ENCODE data around the gene RPA1. TPM values are rescaled to one million over a fixed set of nuclear protein-coding genes. Genes with fewer than 3 reads are reported as not detected.

The RPA1 gene
- total and polyA plus RNA-seq, 9 of the 15 experiments (the other 6 are each of a cell fraction or from before 2014, with no cell fraction given): 25.2 to 125 (median 47.4) TPM

DNA sequence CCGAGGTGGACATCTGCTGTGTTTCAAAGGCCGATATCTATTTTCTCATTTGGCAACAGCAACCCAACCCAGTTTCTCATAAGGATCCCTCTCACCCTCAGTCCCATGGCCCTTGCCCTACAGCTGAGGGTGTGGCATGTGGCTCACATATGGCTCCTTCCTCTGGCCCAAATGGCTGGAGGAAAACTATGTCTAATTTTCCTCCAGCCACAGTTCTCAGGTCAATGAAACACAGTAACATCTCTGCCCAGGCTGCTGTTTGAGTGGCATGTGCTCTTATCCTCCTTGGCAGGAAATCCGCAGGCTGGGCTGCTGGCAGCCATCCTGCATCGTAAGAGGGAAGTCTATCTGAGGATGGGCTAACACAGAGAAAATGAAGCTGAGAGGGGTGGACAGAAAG, 43.9 kb upstream of the RPA1 start:
- Histone ChIP-seq H4K20me1 (replicated peaks; ENCODE audit: control insufficient read depth, insufficient read depth, low read length) (no peaks in the 10 kb centered on the region), H3K27me3 (ENCODE audit: control insufficient read depth in 2 of 2, insufficient read depth in 2 of 2, low read length in 2 of 2) (no peaks in the 10 kb centered on the region), H3K9me1 (ENCODE audit: control insufficient read depth, insufficient read depth, low read length) (no peaks in the 10 kb centered on the region), H3K27ac (ENCODE audit: extremely low read depth, low read depth, low read length) (no peak overlapping the region), H3K79me2 (ENCODE audit: control insufficient read depth, insufficient read depth, low read length) (no peaks in the 10 kb centered on the region; the same call in 2 of the 3 replicates), H2AFZ (ENCODE audit: low read depth, low read length) (no peak overlapping the region), H3K36me3 (ENCODE audit: control insufficient read depth, insufficient read depth, low read length) (peaks cover 54% of the 10 kb centered on the region), H3K9ac (ENCODE audit: insufficient read depth in 1 of 2, low read depth in 2 of 2, low read length in 2 of 2) (no peak overlapping the region), H3K4me1 (replicated peaks in 1 of 2; ENCODE audit: control insufficient read depth in 2 of 2, insufficient read depth in 2 of 2, low read length in 2 of 2) (peaks cover 8 to 10% of the 10 kb centered on the region in 2 experiments; a peak in 4 of 5 replicates), H3K4me3 (no peak overlapping the region), H3K9me3 (replicated peaks; ENCODE audit: control insufficient read depth, insufficient read depth, low read depth, low read length) (no peaks in the 10 kb centered on the region), H3K4me2 (ENCODE audit: insufficient read depth, low read length) (no peak overlapping the region)
- FAIRE-seq: no peak
- in situ Hi-C loops (cut with MboI) (no loop called here), intact Hi-C loops (cut with micrococcal nuclease) (no loop called here)
- ATAC-seq: no peak
- BruUV-seq (replicated peaks): no TSS peak
- POLR2A ChIA-PET: no interaction called here
- WGBS (ENCODE audit: insufficient coverage, low coverage, missing lambda C conversion rate): 100% methylated on average over 3 of the region's 4 CpGs
- CTCF ChIA-PET (ENCODE audit: low intra/inter-chr PET ratio): no interaction called here
- TF ChIP-seq, protein P1, sequence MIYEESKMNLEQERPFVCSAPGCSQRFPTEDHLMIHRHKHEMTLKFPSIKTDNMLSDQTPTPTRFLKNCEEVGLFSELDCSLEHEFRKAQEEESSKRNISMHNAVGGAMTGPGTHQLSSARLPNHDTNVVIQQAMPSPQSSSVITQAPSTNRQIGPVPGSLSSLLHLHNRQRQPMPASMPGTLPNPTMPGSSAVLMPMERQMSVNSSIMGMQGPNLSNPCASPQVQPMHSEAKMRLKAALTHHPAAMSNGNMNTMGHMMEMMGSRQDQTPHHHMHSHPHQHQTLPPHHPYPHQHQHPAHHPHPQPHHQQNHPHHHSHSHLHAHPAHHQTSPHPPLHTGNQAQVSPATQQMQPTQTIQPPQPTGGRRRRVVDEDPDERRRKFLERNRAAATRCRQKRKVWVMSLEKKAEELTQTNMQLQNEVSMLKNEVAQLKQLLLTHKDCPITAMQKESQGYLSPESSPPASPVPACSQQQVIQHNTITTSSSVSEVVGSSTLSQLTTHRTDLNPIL (CRISPR knock-in tag; IDR thresholded peaks at IDR 0.05): no peak
- TF ChIP-seq SRSF3 (IDR thresholded peaks at IDR 0.05; ENCODE audit: insufficient read depth, low read length) (no peak), WHSC1 (IDR thresholded peaks at IDR 0.05; ENCODE audit: low read length) (no peak), ZBTB2 (IDR thresholded peaks at IDR 0.05) (no peak), ZNF24 (IDR thresholded peaks at IDR 0.05) (no peak), MNT (conservative IDR thresholded peaks at IDR 0.05) (no peak), KAT7 (CRISPR knock-in tag; IDR thresholded peaks at IDR 0.05; ENCODE audit: borderline replicate concordance) (no peak), AFF1 (IDR thresholded peaks at IDR 0.05; ENCODE audit: low read depth in 1 of 2, partially characterized antibody in 2 of 2) (no peak), ZNF644 (tag; IDR thresholded peaks at IDR 0.05; ENCODE audit: low read depth) (no peak), MCM2 (IDR thresholded peaks at IDR 0.05; ENCODE audit: low read depth) (no peak), ZBTB9 (CRISPR knock-in tag; IDR thresholded peaks at IDR 0.05) (no peak)
- no peak for DNase-seq (ENCODE audit: extremely low read depth in 1 of 4, low spot score in 3 of 4)
